Activated T-cell treated with anti-CD3 and anti-CD28 coated beads for 48 hours (primary cell): ENCODE results near the gene PCBP1.
"Not testable (repeated sequence)": the region's sequence is repeated elsewhere in the genome, so short reads cannot be mapped to it uniquely, and the experiment has no call there.

Source experiments
- DNase-seq: peaks from one replicate; pipeline ENCODE4 v3.0.0-alpha.2; 2020; ENCODE audit warnings: low read depth

Gene PCBP1

GRCh38 chr2:70086838-70087701 is at the start of gene PCBP1:
Gene PCBP1 (plus strand): TSS chr2:70087477. CDS start chr2:70087744, 267 bp downstream.
- peak; percentile 95 for DNase-seq

GRCh38 chr2:70039366-70039765 is 47.9 kb upstream of the PCBP1 start:
- no peak for DNase-seq

DNA sequence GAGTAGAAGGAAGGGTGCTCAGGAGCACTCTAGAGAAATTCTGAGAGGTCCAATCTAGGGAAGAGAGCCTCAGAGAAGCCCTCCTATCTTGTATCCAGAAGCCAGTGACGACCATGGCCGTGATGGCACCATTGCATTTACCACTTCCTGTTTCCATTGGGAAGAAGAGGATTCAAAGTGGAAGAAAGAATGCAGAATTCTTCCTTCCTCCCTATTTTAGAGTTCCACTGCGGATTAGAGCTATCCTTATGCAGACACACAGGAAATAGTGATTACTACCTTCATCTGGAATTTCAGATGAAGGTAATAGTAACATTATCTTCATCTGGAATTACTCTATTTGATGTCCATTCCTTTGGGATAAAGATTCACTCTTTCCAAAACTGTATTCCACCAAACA is 45.6 kb upstream of the PCBP1 start:
- no peak for DNase-seq

GRCh38 chr2:70042246-70042645 is 45.0 kb upstream of the PCBP1 start:
- no peak for DNase-seq

DNA sequence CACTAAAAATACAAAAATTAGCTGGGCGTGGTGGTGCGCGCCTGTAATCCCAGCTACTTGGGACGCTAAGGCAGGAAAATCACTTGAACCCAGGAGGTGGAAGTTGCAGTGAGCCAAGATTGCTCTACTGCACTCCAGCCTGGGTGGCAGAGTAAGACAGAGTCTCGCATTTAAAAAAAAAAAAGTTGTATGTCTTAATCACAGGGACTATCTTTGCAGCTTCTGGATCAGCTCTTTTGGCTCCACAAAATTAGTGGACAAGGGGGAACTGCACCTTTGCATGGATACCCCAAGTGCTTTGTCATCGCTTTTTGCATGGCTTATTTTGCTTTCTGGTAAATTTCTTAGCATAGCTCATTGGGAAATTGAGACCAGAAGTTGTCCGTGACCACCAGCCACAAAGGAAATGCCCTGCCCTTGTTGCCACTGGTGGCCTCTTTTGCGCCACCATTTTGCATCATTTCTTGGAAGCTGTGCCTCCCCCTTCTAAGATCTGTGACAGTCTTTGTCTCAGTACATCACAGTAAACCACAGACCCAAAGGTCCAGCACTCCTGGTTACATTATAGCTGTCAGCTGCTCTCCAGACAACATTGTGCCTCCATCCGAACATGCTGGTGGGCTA is 43.9 kb upstream of the PCBP1 start:
- peak; percentile 20 for DNase-seq

GRCh38 chr2:70044290-70045040 is 42.8 kb upstream of the PCBP1 start:
- no peak for DNase-seq

GRCh38 chr2:70045405-70045804 is 41.9 kb upstream of the PCBP1 start:
- no peak for DNase-seq

DNA sequence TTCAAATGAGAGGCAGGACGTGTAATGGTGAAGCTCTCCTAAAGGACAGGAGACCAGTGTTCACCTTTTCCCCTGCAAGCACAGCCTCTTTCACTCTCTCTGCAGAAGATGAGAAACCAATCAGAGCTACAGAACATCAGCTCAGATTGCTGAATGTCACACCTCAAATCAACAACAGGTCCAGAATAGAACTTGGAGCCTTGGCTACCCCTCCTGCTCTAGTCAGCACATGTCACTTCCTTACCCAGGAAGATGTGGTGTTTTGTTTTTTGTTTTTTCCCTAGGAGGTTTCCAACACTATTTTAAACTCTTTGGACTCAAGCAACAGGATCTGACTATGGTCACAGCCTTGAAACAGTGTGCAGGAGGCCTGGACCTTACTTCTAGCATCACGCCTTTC is 41.3 kb upstream of the PCBP1 start:
- no peak for DNase-seq

DNA sequence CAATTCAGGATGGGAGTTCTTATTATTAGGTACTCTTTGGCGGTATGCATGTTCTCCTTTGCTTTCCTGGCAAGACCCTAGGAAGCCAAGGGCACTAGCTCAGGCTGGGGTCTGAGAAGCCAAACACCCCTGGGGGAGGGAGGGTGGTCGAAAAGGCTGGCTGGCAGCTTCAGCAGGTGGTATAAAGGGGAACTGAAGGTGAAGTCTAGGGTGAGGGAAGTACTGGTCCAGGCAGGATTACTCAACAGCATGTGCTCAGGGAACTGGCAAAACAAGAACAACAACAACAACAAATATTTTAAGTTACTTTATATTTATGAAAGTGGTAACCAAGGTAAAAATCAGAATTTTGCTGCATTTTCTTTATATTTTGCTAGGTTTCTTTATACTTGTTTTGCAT is 40.7 kb upstream of the PCBP1 start:
- no peak for DNase-seq

- no peak for DNase-seq
Measured at GRCh38 chr2:70047451-70047850, 39.8 kb upstream of the PCBP1 start.

DNA sequence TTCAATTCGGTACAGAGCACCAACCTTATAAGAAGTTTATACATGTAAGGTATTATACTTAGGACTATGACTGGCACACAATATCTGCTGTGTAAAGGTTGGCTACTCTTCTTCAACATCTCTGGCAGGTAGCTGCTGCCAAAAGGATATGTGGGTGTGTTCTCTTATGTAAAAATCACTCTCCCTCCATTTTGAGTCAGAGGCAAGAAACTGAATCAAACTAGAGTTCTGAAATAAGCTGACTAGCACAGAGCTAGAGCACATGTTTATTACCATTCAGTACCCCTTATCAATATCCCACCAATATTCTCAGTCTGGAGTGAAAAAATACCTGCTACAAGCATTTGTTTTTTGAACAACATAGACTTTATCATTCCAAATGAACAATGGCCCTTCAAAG is 38.0 kb upstream of the PCBP1 start:
- no peak for DNase-seq

GRCh38 chr2:70050631-70051425 is 36.4 kb upstream of the PCBP1 start:
- DNase-seq: no peak

- not testable (repeated sequence) for DNase-seq
Measured at GRCh38 chr2:70055259-70055658, 32.0 kb upstream of the PCBP1 start.

GRCh38 chr2:70061317-70061716 is 26.0 kb upstream of the PCBP1 start:
- DNase-seq: no peak

GRCh38 chr2:70062270-70062669 is 25.0 kb upstream of the PCBP1 start:
- DNase-seq: no peak

- DNase-seq: no peak
Measured at GRCh38 chr2:70068119-70068518, 19.2 kb upstream of the PCBP1 start.

GRCh38 chr2:70069049-70069448 is 18.2 kb upstream of the PCBP1 start:
- DNase-seq: peak; percentile 61

- DNase-seq: no peak
Measured at GRCh38 chr2:70070542-70071268, 16.6 kb upstream of the PCBP1 start.

DNA sequence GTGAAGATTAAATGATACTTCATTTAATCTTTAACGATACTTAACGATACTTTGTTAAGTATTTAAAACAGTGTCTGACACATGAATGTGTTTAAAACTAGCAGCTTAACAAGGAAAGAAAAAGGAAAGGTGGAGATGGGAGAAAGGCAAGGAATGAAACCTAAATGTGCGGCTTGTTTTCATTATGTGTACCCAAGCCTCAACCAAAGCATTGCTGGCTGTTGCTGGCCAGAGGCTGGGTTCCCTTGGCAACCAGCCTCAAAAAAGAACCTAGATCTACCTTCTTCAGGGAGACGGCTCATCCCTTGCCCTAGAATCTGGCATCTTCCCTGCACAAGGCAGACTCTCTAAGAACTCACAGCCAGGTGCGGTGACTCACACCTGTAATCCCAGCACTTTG is 13.8 kb upstream of the PCBP1 start:
- DNase-seq: no peak

- DNase-seq: no peak
Measured at GRCh38 chr2:70078384-70078783, 8.9 kb upstream of the PCBP1 start.

DNA sequence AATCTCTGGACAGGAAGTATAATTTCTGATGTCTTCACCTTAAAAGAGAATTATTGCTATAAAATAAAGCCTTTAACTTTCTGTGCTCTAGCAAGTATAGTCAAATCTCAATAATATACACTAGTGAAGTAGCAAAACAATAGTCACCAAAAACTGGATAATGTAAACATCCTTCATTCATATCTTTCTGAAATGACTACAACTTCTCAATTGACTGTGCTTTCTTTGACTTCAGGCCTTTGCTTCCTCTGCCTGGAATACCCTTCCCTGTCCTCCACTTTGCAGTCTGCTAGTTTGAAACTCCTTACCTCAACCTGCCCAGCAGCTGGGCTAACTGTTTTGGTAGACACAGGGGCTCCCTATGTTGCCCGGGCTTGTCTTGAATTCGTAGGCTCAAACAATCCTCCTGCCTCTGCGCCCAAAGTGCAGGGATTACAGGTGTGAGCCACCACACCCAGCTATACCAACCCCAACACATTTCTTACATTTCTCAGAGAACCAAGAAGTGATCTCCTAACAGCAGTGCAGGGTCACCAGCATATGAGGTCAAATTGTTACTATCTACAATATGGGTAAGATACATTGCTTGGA is 6.6 kb upstream of the PCBP1 start:
- no peak for DNase-seq
